Cardiac fibroblast (primary cell): ENCODE results near the gene DDR2.

Experiments
- DNase-seq, 2 donors: peaks; one replicate each; pipeline versions ENCODE4 v3.0.0 to v3.0.0-alpha.2; 2010; ENCODE audit warnings: low read depth in 2 of 2
- H3K4me3 ChIP-seq, 2 donors: replicated peaks in 1 of 2; 1 replicate in 1 of 2; 2 replicates in 1 of 2; pipeline ENCODE4 v1.5.1; 2011; ENCODE audit warnings: low read depth in 2 of 2, low read length in 2 of 2, mild to moderate bottlenecking in 2 of 2, moderate library complexity in 1 of 2
- TF ChIP-seq, protein P1 (sequence below): IDR thresholded peaks from one replicate; pipeline ENCODE4 v1.5.1; 2011; ENCODE audit warnings: low read depth, mild to moderate bottlenecking, low read length, inconsistent platforms

Gene DDR2

GRCh38 chr1:162829268-162829667 is 197.0 kb downstream of the DDR2 start:
- DNase-seq: no peak
- TF ChIP-seq, protein P1, sequence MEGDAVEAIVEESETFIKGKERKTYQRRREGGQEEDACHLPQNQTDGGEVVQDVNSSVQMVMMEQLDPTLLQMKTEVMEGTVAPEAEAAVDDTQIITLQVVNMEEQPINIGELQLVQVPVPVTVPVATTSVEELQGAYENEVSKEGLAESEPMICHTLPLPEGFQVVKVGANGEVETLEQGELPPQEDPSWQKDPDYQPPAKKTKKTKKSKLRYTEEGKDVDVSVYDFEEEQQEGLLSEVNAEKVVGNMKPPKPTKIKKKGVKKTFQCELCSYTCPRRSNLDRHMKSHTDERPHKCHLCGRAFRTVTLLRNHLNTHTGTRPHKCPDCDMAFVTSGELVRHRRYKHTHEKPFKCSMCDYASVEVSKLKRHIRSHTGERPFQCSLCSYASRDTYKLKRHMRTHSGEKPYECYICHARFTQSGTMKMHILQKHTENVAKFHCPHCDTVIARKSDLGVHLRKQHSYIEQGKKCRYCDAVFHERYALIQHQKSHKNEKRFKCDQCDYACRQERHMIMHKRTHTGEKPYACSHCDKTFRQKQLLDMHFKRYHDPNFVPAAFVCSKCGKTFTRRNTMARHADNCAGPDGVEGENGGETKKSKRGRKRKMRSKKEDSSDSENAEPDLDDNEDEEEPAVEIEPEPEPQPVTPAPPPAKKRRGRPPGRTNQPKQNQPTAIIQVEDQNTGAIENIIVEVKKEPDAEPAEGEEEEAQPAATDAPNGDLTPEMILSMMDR: no peak
- H3K4me3 ChIP-seq: no peak overlapping the region

- H3K4me3 ChIP-seq: no peak overlapping the region
- DNase-seq: no peak
- TF ChIP-seq, protein P1: no peak
Measured at GRCh38 chr1:162832470-162832869, 200.2 kb downstream of the DDR2 start.

DNA sequence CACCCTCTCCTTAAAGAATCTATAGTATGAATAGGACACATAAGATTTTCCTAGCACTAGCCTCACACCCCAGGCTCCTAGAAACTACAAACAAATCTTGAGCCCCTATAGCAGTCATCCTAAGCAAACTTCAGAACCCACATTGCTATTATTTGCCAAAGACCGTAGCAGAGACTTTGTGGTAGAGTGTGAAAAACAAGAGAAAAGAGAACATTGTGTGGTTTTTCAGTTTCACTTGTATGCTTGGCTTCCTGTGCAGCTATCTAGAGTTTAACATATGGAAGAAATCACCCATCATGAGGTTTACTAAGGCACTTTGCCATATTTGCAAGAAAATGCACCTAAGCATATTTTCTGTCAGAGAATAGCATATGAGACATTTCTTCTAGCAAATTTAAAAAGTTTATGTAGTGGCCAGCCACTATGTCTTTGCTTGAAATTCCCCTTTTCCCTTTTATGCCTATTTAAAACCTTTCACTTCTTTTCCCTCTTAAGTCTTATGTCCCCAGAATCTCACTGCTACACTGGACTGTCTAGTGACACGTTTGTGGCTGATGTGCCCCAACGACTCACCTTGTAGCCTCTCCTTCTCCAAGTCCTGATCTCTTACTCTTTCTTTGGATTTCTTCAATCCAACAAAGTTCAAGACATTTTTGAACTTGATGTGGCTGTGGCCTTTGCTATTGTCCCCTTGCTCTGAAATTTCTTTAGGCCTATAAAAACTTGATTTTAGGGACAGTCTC is 203.1 kb downstream of the DDR2 start:
- no peak overlapping the region for H3K4me3 ChIP-seq
- peak; percentile 22 to 52 for DNase-seq
- TF ChIP-seq, protein P1: no peak
